Measurements from ENCODE around the gene UMAD1.

Gene UMAD1

DNA sequence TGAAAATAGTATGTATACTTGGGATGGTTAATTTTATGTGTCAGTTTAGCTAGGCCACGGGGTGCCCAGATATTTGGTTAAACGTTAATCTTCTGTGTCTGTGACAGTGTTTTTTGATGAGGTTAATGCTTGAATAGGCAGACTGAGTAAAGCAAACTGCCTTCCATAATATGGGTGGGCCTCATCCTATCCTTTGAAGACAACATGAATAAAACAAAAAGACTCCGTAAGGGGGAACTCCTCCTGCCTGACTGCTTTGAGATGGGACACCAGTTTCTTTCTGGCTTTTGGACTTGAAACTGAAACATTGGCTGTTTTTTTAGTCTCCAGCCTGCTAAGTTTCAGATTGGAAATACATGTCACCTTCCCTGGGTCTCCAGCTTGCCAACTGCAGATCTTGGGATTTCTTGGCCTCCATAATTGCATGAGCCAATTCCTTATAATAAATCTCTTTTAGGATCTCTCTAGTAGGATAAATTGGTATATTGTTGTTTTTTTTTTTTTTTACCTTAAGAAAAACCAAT lies 268.1 kb downstream of the UMAD1 start:
- Histone ChIP-seq H3K36me3 (ENCODE audit: control insufficient read depth, insufficient read depth, low read length) (no peaks in the 10 kb centered on the region), H3K27ac (ENCODE audit: low read depth, low read length, severe bottlenecking) (no peak overlapping the region), H3K4me3 (ENCODE audit: extremely low read depth, insufficient read depth, low read length, poor library complexity, severe bottlenecking) (no peak overlapping the region), H3K4me1 (ENCODE audit: control insufficient read depth, insufficient read depth, low read length, poor library complexity, severe bottlenecking) (peaks cover 4% of the 10 kb centered on the region), H3K9me3 (ENCODE audit: control insufficient read depth, low read length) (no peaks in the 10 kb centered on the region)
- 87 to 100% methylated on average over 2 to 3 of the region's 3 CpGs for WGBS, 2 experiments (ENCODE audit: insufficient coverage in 2 of 2)

DNA sequence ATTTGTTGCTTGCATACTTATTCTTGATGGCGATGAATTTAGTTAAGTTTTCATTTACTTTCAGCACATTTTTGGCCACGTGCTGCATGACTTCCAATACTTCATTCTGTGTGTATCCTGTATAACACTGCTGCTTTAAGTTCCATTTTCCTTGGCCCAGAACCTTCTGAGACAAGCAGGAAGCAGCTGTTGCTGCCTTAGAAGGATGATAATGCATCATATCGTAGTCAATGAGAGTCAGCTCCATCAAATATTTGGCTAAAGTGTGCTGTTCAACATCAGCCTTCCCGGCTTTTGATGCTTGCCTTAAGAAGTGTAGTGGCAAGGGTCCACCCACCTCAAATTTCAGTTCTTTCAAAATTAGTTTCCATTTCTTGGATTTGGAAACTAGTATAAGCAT lies 268.8 kb downstream of the UMAD1 start:
- Histone ChIP-seq H3K9me3 (ENCODE audit: control insufficient read depth, low read length) (no peaks in the 10 kb centered on the region), H3K27ac (ENCODE audit: low read depth, low read length, severe bottlenecking) (no peak overlapping the region), H3K4me3 (ENCODE audit: extremely low read depth, insufficient read depth, low read length, poor library complexity, severe bottlenecking) (no peak overlapping the region), H3K4me1 (ENCODE audit: control insufficient read depth, insufficient read depth, low read length, poor library complexity, severe bottlenecking) (peaks cover 4% of the 10 kb centered on the region), H3K36me3 (ENCODE audit: control insufficient read depth, insufficient read depth, low read length) (no peaks in the 10 kb centered on the region)
- WGBS, 2 experiments (ENCODE audit: insufficient coverage in 2 of 2): 95 to 97% methylated on average over 3 of the region's 4 CpGs

DNA sequence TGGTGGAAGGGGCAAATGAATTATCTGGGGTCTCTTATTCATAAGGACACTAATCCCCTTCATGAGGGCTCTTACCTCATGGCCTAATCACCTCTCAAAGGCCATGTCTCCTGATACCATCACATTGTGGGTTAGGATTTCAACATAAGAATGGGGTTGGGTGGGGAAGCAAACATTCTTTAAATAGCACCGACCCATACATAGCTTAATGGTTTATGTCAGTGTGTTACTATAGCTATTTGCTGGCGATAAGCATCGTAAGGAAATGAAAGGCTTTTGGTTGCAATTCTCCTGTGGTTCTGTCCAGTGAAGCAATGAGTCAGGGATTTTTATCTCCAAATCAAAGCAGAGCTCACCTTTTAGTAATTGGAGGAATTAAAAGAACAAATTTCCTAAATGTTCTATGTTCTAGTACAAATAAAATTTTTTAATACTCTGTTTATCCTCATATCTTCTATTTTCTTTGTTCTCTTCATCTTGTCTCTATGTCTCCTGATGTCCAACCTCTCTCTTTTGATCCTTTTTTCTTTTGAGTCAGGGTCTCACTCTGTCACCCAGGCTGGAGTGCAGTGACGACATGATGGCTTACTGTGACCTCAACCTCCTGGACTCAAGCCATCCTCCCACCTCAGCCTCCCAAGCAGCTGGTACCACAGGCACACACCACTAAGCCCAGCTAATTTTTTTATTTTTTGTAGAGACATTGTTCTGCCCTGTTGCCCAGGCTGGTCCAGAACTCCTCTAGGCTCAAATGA lies 271.0 kb downstream of the UMAD1 start:
- Histone ChIP-seq H3K4me1 (ENCODE audit: control insufficient read depth, insufficient read depth, low read length, poor library complexity, severe bottlenecking) (peaks cover 4% of the 10 kb centered on the region), H3K36me3 (ENCODE audit: control insufficient read depth, insufficient read depth, low read length) (no peaks in the 10 kb centered on the region), H3K27ac (ENCODE audit: low read depth, low read length, severe bottlenecking) (peak overlapping the region; percentile 61), H3K9me3 (ENCODE audit: control insufficient read depth, low read length) (no peaks in the 10 kb centered on the region), H3K4me3 (ENCODE audit: extremely low read depth, insufficient read depth, low read length, poor library complexity, severe bottlenecking) (no peak overlapping the region)
- WGBS, 2 experiments (ENCODE audit: insufficient coverage in 2 of 2): 78 to 85% methylated on average over 1 of the region's 4 CpGs

DNA sequence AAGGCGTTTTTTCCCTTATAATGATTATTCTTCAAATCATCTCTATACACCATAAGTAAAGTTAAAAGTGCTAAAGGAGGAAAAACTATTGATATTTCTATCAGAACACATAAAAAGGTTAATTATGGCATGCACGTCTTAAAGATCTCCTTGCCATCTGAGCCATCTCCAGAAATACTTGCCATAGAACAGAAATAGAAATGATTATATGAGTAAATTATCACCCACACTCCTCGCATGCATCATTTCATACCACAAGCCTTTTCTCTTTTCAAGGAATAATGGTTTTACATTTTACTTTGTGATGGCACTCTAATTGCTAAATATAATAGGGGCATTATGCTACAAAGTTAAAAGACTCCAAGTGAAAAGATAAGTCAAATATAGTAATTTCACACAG lies 272.4 kb downstream of the UMAD1 start:
- Histone ChIP-seq H3K4me1 (ENCODE audit: control insufficient read depth, insufficient read depth, low read length, poor library complexity, severe bottlenecking) (peaks cover 4% of the 10 kb centered on the region), H3K9me3 (ENCODE audit: control insufficient read depth, low read length) (no peaks in the 10 kb centered on the region), H3K36me3 (ENCODE audit: control insufficient read depth, insufficient read depth, low read length) (no peaks in the 10 kb centered on the region), H3K4me3 (ENCODE audit: extremely low read depth, insufficient read depth, low read length, poor library complexity, severe bottlenecking) (no peak overlapping the region), H3K27ac (ENCODE audit: low read depth, low read length, severe bottlenecking) (no peak overlapping the region)
- no CpG with 5 or more reads among the region's 3 CpGs for WGBS, 2 experiments (ENCODE audit: insufficient coverage in 2 of 2)

DNA sequence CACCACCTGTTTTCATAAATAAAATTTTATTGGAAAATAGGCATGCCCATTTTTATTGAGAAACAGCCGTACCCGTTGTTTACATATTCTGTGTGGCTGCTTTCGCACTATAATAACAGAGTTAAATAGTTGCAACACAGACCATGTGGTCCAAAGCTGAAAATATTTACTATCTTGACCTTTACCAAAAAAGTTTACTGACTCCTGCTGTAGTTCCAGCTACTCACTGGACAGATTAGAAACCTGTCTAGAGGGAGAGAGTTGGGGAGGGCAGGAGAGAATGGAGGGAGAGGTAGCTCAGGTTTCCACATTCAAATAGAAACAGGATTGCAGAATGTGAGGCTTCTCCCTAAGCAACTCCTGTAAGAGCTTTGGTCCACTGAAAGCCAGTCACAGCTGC lies 273.0 kb downstream of the UMAD1 start:
- Histone ChIP-seq H3K4me3 (ENCODE audit: extremely low read depth, insufficient read depth, low read length, poor library complexity, severe bottlenecking) (no peak overlapping the region), H3K27ac (ENCODE audit: low read depth, low read length, severe bottlenecking) (no peak overlapping the region), H3K9me3 (ENCODE audit: control insufficient read depth, low read length) (no peaks in the 10 kb centered on the region), H3K4me1 (ENCODE audit: control insufficient read depth, insufficient read depth, low read length, poor library complexity, severe bottlenecking) (peaks cover 4% of the 10 kb centered on the region), H3K36me3 (ENCODE audit: control insufficient read depth, insufficient read depth, low read length) (no peaks in the 10 kb centered on the region)
- no CpG with 5 or more reads among the region's 3 CpGs for WGBS, 2 experiments (ENCODE audit: insufficient coverage in 2 of 2)

DNA sequence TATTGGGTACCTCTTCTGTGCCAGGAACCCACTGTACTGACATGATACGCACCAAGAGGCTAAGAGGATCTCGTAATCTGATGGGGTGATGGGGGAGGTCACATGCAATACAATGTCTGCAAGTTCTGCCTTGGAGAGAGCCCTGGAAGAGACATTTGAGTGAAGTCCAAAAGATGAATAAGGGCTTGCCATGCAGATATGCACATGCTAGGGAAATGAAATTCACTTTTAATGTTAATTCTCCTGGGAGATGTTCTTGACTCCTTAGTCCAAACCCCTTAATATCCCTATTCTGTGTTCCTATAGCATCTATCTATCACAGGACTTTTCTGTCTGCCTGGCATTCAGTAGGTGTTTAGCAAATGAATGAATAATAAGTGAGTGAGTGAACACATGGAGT lies 274.0 kb downstream of the UMAD1 start:
- H3K4me1 ChIP-seq (ENCODE audit: control insufficient read depth, insufficient read depth, low read length, poor library complexity, severe bottlenecking): peaks cover 4% of the 10 kb centered on the region
- no peaks in the 10 kb centered on the region for H3K36me3 ChIP-seq (ENCODE audit: control insufficient read depth, insufficient read depth, low read length)
- WGBS, 2 experiments (ENCODE audit: insufficient coverage in 2 of 2): 93 to 100% methylated on average over 2 of the region's 2 CpGs
- H3K27ac ChIP-seq (ENCODE audit: low read depth, low read length, severe bottlenecking): no peak overlapping the region
- no peaks in the 10 kb centered on the region for H3K9me3 ChIP-seq (ENCODE audit: control insufficient read depth, low read length)
- H3K4me3 ChIP-seq (ENCODE audit: extremely low read depth, insufficient read depth, low read length, poor library complexity, severe bottlenecking): no peak overlapping the region

DNA sequence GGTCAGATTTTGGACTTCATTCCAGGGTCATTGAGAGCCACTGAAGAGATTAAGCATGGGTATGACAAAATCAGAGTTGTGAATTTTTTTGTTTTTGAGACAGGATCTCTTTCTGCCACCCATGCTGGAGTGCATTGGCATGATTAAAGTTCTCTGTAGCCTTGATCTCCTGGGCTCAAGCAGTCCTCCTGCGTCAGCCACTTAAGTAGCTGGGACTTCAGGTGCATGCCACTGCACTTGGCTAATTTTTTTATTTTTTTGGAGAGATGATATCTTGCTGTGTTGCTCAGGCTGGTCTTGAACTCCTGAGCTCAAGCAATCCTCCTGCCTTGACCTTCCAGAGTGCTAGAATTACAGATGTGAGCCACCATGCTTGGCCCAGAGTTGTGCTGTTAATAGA lies 275.5 kb downstream of the UMAD1 start:
- 80 to 83% methylated on average over 1 of the region's 1 CpG for WGBS, 2 experiments (ENCODE audit: insufficient coverage in 2 of 2)
- Histone ChIP-seq H3K4me1 (ENCODE audit: control insufficient read depth, insufficient read depth, low read length, poor library complexity, severe bottlenecking) (peaks cover 1% of the 10 kb centered on the region), H3K4me3 (ENCODE audit: extremely low read depth, insufficient read depth, low read length, poor library complexity, severe bottlenecking) (no peak overlapping the region), H3K36me3 (ENCODE audit: control insufficient read depth, insufficient read depth, low read length) (no peaks in the 10 kb centered on the region), H3K27ac (ENCODE audit: low read depth, low read length, severe bottlenecking) (no peak overlapping the region), H3K9me3 (ENCODE audit: control insufficient read depth, low read length) (no peaks in the 10 kb centered on the region)

DNA sequence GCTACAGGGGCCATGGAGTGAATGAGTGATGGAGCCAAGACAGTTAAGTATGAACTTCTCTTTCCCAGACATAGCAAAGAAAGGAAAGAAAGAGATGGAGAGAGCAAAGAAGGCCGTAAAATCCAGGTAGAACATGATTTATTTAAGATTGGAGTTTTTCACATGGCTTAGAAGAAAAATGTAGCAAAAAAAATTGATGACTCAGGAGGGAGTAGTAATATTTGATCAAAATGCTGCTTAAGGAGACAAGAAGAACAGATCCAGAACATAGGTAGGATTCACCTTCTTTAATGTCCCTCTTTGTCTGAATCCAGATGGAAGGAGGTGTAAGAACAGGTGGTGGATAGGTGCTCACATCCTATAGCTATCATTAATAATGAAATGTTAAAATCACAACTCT lies 277.0 kb downstream of the UMAD1 start:
- H3K27ac ChIP-seq (ENCODE audit: low read depth, low read length, severe bottlenecking): no peak overlapping the region
- no peaks in the 10 kb centered on the region for H3K4me1 ChIP-seq (ENCODE audit: control insufficient read depth, insufficient read depth, low read length, poor library complexity, severe bottlenecking)
- 91 to 100% methylated on average over 1 of the region's 1 CpG for WGBS, 2 experiments (ENCODE audit: insufficient coverage in 2 of 2)
- H3K4me3 ChIP-seq (ENCODE audit: extremely low read depth, insufficient read depth, low read length, poor library complexity, severe bottlenecking): no peak overlapping the region
- no peaks in the 10 kb centered on the region for H3K9me3 ChIP-seq (ENCODE audit: control insufficient read depth, low read length)
- H3K36me3 ChIP-seq (ENCODE audit: control insufficient read depth, insufficient read depth, low read length): no peaks in the 10 kb centered on the region

DNA sequence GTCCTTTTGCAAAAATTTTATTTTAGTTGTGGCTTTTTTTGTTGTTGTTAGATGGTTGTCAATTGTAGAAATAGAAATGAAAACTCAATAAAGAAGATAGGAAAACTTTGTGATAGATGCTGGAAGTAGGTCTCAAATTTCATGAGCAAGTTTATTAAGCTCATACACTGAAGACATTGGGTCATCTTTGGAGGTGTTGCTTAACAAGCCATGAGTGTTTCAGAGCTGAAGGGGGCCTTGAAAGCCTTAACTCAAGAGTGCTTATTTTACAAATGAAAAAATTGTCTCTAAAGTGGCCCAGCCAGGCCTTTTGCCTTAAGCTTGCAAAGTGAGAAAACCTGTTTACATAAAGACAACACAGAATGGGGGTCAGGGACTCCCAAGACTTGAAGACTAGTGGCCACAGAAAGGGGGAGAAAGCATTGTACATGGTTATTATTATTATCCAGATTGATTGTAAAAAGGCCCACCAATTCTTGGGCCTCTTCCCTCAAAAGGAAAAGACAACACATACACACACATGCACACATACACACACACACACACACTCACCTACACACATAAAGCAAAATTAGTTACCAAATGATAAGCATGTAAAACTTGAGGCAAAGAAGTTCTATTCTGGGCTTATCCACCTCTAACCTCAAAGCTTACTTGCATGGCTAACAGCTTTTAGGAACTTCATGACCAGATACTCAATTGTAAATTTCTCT lies 278.3 kb downstream of the UMAD1 start:
- Histone ChIP-seq H3K27ac (ENCODE audit: low read depth, low read length, severe bottlenecking) (no peak overlapping the region), H3K4me1 (ENCODE audit: control insufficient read depth, insufficient read depth, low read length, poor library complexity, severe bottlenecking) (no peaks in the 10 kb centered on the region), H3K9me3 (ENCODE audit: control insufficient read depth, low read length) (no peaks in the 10 kb centered on the region), H3K4me3 (ENCODE audit: extremely low read depth, insufficient read depth, low read length, poor library complexity, severe bottlenecking) (no peak overlapping the region), H3K36me3 (ENCODE audit: control insufficient read depth, insufficient read depth, low read length) (no peaks in the 10 kb centered on the region)

DNA sequence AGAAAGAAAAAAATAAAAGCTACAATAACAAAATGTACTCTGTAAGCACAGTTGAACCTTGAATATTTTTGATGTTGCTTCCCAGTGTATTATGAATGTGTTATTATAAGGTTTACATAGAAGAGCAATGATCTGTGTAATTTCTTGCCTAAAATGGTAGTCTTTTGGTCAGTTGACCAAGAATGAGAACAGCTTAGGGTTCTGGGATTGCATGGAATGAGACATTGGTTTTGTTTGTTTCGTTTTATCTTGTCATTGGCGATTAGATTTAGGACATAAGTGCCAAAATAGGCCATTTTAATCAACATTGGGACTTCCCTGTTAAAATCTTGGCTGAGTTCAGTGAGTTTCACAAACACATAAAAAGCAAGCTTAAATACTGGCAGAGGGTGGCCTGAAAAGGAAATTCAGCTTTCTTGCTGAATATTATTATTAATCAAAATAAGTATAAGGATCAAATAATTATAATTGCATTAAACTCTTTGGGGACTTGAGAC lies 278.9 kb downstream of the UMAD1 start:
- Histone ChIP-seq H3K4me3 (ENCODE audit: extremely low read depth, insufficient read depth, low read length, poor library complexity, severe bottlenecking) (no peak overlapping the region), H3K36me3 (ENCODE audit: control insufficient read depth, insufficient read depth, low read length) (no peaks in the 10 kb centered on the region), H3K4me1 (ENCODE audit: control insufficient read depth, insufficient read depth, low read length, poor library complexity, severe bottlenecking) (no peaks in the 10 kb centered on the region), H3K9me3 (ENCODE audit: control insufficient read depth, low read length) (no peaks in the 10 kb centered on the region), H3K27ac (ENCODE audit: low read depth, low read length, severe bottlenecking) (no peak overlapping the region)
- 95 to 100% methylated on average over 1 to 2 of the region's 2 CpGs for WGBS, 2 experiments (ENCODE audit: insufficient coverage in 2 of 2)

DNA sequence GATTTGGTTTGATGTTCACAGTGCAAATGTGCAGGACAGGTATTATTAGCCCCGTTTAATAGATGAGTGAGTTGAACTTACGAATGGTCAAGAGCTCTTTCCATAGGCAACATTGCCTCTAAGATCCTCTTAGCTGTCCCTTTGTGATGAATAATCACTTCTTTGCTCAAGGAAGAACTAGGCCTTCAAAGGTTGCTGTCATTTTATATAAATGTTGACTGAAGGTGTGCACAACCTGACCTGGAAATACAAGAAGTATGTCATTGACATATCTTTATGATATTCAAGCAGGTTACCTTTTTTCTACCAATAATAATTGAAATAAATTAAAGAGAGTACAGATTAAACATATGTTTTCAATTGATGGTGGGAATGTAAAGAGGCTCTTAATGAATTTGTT lies 279.5 kb downstream of the UMAD1 start:
- H3K4me3 ChIP-seq (ENCODE audit: extremely low read depth, insufficient read depth, low read length, poor library complexity, severe bottlenecking): no peak overlapping the region
- H3K27ac ChIP-seq (ENCODE audit: low read depth, low read length, severe bottlenecking): no peak overlapping the region
- H3K36me3 ChIP-seq (ENCODE audit: control insufficient read depth, insufficient read depth, low read length): no peaks in the 10 kb centered on the region
- WGBS, 2 experiments (ENCODE audit: insufficient coverage in 2 of 2): 79% methylated on average over 2 of the region's 2 CpGs; no CpG with 5 or more reads in 1 of the 2 experiments
- H3K9me3 ChIP-seq (ENCODE audit: control insufficient read depth, low read length): no peaks in the 10 kb centered on the region
- H3K4me1 ChIP-seq (ENCODE audit: control insufficient read depth, insufficient read depth, low read length, poor library complexity, severe bottlenecking): no peaks in the 10 kb centered on the region
